ENCODE measurements around the gene AIP. TPM values are rescaled to one million over a fixed set of nuclear protein-coding genes. Genes with fewer than 3 reads are reported as not detected.
A peak's percentile ranks its signal among the peaks of the same experiment; 100 is the strongest.

The AIP gene
- total and polyA plus RNA-seq, 9 of the 15 experiments (the other 6 are each of a cell fraction or from before 2014, with no cell fraction given), result 5.2 to 92.5 (median 52.7) TPM

GRCh38 chr11:67505605-67506396, 23.0 kb downstream of the AIP start (continued):
- TF ChIP-seq GTF3C2 (IDR thresholded peaks at IDR 0.05; ENCODE audit: borderline replicate concordance, extremely low read depth, insufficient read length) (no peak), MBD2 (IDR thresholded peaks at IDR 0.05; ENCODE audit: borderline replicate concordance, low read depth) (no peak), HNRNPL (IDR thresholded peaks at IDR 0.05; ENCODE audit: low read depth, low read length) (peak; percentile 81), RFX1 (IDR thresholded peaks at IDR 0.05) (no peak), PYGO2 (tag; IDR thresholded peaks at IDR 0.05) (no peak), PHTF2 (CRISPR knock-in tag; IDR thresholded peaks at IDR 0.05) (no peak), HNRNPUL1 (IDR thresholded peaks at IDR 0.05; ENCODE audit: low read length) (no peak), ATF2 (CRISPR knock-in tag; IDR thresholded peaks at IDR 0.05) (no peak), BMI1 (IDR thresholded peaks at IDR 0.05; ENCODE audit: low read length) (no peak), MCM7 (IDR thresholded peaks at IDR 0.05) (no peak), ZFP36 (IDR thresholded peaks at IDR 0.05; ENCODE audit: low read depth, low read length, partially characterized antibody) (no peak), HCFC1 (IDR thresholded peaks at IDR 0.05; ENCODE audit: low read depth, low read length) (no peak), MAZ (CRISPR knock-in tag; conservative IDR thresholded peaks at IDR 0.05 in 1 of 2, IDR thresholded peaks at IDR 0.05 in 1 of 2) (peak; percentile 59 to 80), STAT5B (CRISPR knock-in tag; IDR thresholded peaks at IDR 0.05) (no peak), STAT5A (IDR thresholded peaks at IDR 0.05; ENCODE audit: borderline replicate concordance, low read length) (no peak), ZNF592 (IDR thresholded peaks at IDR 0.05) (peak; percentile 91), CREM (IDR thresholded peaks at IDR 0.05; ENCODE audit: low read depth) (peak; percentile 11; the same call in 1 of the 2 replicates), ID3 (CRISPR knock-in tag; IDR thresholded peaks at IDR 0.05) (no peak), ID3 (tag; IDR thresholded peaks at IDR 0.05) (no peak), L3MBTL2 (IDR thresholded peaks at IDR 0.05) (no peak; the same call in 1 of the 2 replicates)

Measured in K562 (cell line).